ENCODE measurements around the gene HYPK.

GRCh38 chr15:43793647-43794046 lies 6.8 kb upstream of the HYPK start:
- TF ChIP-seq EZH2phosphoT487 (IDR thresholded peaks at IDR 0.05; ENCODE audit: borderline replicate concordance, low read length) (no peak), CTCF (IDR thresholded peaks at IDR 0.05; ENCODE audit: low read depth, low read length, poor library complexity, severe bottlenecking) (no peak)
